Upper lobe of left lung (tissue), 6 donors: ENCODE results near the gene LRCH1. TPM values are rescaled to one million over a fixed set of nuclear protein-coding genes. Genes with fewer than 3 reads are reported as not detected.
"Not testable (repeated sequence)": the region's sequence is repeated elsewhere in the genome, so short reads cannot be mapped to it uniquely, and the experiment has no call there.

ENCODE experiments used
- ATAC-seq, 2 donors: fragments of 200-7000 bp; cut with Tn5 transposase; one replicate each; pipeline ENCODE4 v1.9.1; 2022; ENCODE audit warnings: mild to moderate bottlenecking in 2 of 2, moderate library complexity in 2 of 2; ENCODE audit not compliant: low FRiP score in 2 of 2
- DNase-seq, 2 donors: peaks; one replicate each; pipeline ENCODE4 v3.0.0-alpha.2; 2019 to 2020
- H3K27ac ChIP-seq, 4 donors: fragments of 200-600 bp; sonication (generic); one replicate each; pipeline ENCODE4 v1.5.1; 2016 to 2019
- H3K27me3 ChIP-seq, 4 donors: fragments of 200-600 bp; sonication (generic); one replicate each; pipeline ENCODE4 v1.5.1; 2017 to 2019
- H3K36me3 ChIP-seq, 4 donors: fragments of 200-600 bp; sonication (generic); one replicate each; pipeline ENCODE4 v1.5.1; 2016 to 2019
- H3K4me1 ChIP-seq, 4 donors: fragments of 200-600 bp; sonication (generic); one replicate each; pipeline ENCODE4 v1.5.1; 2018 to 2019
- H3K4me3 ChIP-seq, 4 donors: fragments of 200-600 bp; sonication (generic); one replicate each; pipeline ENCODE4 v1.5.1; 2017 to 2019; ENCODE audit warnings: mild to moderate bottlenecking in 2 of 4, moderate library complexity in 1 of 4
- H3K9me3 ChIP-seq, 4 donors: fragments of 200-600 bp; sonication (generic); one replicate each; pipeline ENCODE4 v1.5.1; 2018 to 2019
- EP300 ChIP-seq, 4 donors: sonication (generic); formaldehyde crosslinking; IDR thresholded peaks; one replicate each; pipeline ENCODE4 v1.5.1; 2017; ENCODE audit warnings: antibody characterized with exemption in 4 of 4, control low read depth in 2 of 4
- POLR2A ChIP-seq, 4 donors: fragments of 450-650 bp; IDR thresholded peaks; one replicate each; pipeline ENCODE4 v1.5.1; 2016 to 2017; ENCODE audit warnings: antibody characterized with exemption in 4 of 4, mild to moderate bottlenecking in 2 of 4
- POLR2AphosphoS5 ChIP-seq, 2 donors: sonication (generic); formaldehyde crosslinking; IDR thresholded peaks; one replicate each; pipeline ENCODE4 v1.5.1; 2017; ENCODE audit warnings: antibody characterized with exemption in 2 of 2
- WGBS, 2 donors: methylation state at CpG; one replicate each; pipeline ENCODE4 v1.1.5; 2017 to 2018; 5-methylcytosine and 5-hydroxymethylcytosine counted together
- total RNA-seq, 6 donors: library from RNA; depleted of rRNA in 4 of 6; stranded (reverse); fragments of >200 nt in 4 of 6; gene quantifications; one replicate each; pipeline versions ENCODE4 v1.1.0 to v1.2.1, GENCODE V29; 2016 to 2021
- TF ChIP-seq, protein P1 (sequence below), 6 experiments: fragments of 450-650 bp in 4 of 6; fragments of 200-600 bp in 2 of 6; sonication (generic) in 2 of 6; IDR thresholded peaks; one replicate each; pipeline ENCODE4 v1.5.1; 2016 to 2019; ENCODE audit warnings: antibody characterized with exemption in 6 of 6
- donor health status: DM: no; HTN: no; CAD: no; lungs with moderate emphysema.
- donor health status: DM: no; HTN: yes; CAD: no; lungs with severe emphysema.

The LRCH1 gene
- total RNA-seq, 6 donors from 2014 or later = 17.2 to 27.0 (median 22.7) TPM

DNA sequence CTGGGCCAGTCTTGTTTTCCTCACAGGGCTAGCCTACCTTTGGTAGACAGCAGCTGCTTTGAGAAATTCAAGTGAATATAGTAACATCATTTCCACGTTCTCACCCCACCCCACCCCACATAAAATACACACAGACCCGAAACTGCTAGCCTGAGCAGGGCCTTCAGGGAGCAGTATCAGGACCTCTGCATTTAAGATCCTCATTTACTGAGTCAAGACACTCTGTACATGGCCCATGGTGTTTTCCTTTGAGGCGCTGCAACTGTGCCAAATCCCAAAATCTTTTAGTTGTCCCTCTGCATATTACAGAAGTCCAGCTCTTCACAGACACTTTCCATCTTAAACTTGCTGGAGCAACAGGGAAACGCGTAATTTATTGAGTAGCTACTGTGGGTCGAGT is 200.9 kb downstream of the LRCH1 start:
- DNase-seq = no peak
- H3K9me3 ChIP-seq = no peaks in the 10 kb centered on the region
- no peak for ATAC-seq
- peaks cover 0 to 28% (median 5%) of the 10 kb centered on the region in 4 donors for H3K36me3 ChIP-seq
- 85 to 94% methylated on average over 6 of the region's 6 CpGs for WGBS, 2 donors
- H3K27ac ChIP-seq = peak overlapping the region in 1 of 4 donors; percentile 30
- peaks cover 0 to 15% (median 11%) of the 10 kb centered on the region in 4 donors for H3K4me1 ChIP-seq
- TF ChIP-seq, protein P1, sequence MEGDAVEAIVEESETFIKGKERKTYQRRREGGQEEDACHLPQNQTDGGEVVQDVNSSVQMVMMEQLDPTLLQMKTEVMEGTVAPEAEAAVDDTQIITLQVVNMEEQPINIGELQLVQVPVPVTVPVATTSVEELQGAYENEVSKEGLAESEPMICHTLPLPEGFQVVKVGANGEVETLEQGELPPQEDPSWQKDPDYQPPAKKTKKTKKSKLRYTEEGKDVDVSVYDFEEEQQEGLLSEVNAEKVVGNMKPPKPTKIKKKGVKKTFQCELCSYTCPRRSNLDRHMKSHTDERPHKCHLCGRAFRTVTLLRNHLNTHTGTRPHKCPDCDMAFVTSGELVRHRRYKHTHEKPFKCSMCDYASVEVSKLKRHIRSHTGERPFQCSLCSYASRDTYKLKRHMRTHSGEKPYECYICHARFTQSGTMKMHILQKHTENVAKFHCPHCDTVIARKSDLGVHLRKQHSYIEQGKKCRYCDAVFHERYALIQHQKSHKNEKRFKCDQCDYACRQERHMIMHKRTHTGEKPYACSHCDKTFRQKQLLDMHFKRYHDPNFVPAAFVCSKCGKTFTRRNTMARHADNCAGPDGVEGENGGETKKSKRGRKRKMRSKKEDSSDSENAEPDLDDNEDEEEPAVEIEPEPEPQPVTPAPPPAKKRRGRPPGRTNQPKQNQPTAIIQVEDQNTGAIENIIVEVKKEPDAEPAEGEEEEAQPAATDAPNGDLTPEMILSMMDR (IDR thresholded peaks at IDR 0.05) = no peak
- TF ChIP-seq POLR2A (IDR thresholded peaks at IDR 0.05) (no peak), EP300 (IDR thresholded peaks at IDR 0.05) (no peak), POLR2AphosphoS5 (IDR thresholded peaks at IDR 0.05) (no peak)
- H3K27me3 ChIP-seq = no peaks in the 10 kb centered on the region
- H3K4me3 ChIP-seq = no peak overlapping the region

DNA sequence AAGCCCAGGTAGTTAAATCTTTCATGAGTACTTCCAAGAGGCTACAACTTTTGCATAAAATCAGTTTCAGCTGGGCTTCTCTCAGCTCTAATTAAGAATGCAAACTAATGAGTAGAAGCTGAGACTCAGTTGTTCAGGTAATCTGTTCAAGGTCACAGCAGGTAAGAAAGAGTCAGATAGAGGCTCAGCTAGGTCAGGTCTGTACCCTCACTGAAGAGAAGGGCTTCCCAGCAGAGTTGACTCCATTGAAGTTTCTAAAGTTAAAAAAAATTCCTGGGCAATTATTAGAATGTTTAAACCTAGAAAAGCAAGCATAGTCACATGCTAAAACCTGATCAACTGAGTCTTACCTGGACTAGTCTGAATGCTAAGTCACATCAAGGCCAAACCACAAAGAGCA is 201.8 kb downstream of the LRCH1 start:
- no peak for ATAC-seq
- no peak for DNase-seq
- Histone ChIP-seq H3K36me3 (peaks cover 0 to 24% (median 5%) of the 10 kb centered on the region in 4 donors), H3K27ac (no peak overlapping the region), H3K9me3 (no peaks in the 10 kb centered on the region), H3K4me3 (no peak overlapping the region), H3K4me1 (peaks cover 6 to 21% (median 13%) of the 10 kb centered on the region in 4 donors), H3K27me3 (no peaks in the 10 kb centered on the region)
- no peak for TF ChIP-seq POLR2AphosphoS5 (IDR thresholded peaks at IDR 0.05)
- no peak for TF ChIP-seq POLR2A (IDR thresholded peaks at IDR 0.05)

DNA sequence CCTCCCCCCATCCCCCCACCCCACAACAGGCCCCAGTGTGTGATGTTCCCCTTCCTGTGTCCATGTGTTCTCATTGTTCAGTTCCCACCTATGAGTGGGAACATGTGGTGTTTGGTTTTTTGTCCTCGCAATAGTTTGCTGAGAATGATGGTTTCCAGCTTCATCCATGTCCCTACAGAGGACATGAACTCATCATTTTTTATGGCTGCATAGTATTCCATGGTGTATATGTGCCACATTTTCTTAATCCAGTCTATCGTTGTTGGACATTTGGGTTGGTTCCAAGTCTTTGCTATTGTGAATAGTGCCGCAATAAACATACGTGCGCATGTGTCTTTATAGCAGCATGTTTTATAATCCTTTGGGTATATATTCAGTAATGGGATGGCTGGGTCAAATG is 202.5 kb downstream of the LRCH1 start:
- not testable (repeated sequence) for DNase-seq, H3K27me3 ChIP-seq, H3K9me3 ChIP-seq, H3K27ac ChIP-seq, ATAC-seq, H3K4me3 ChIP-seq
- H3K36me3 ChIP-seq = peaks cover 0 to 19% (median 4%) of the 10 kb centered on the region in 4 donors
- WGBS, 2 donors = 93 to 100% methylated on average over 1 to 4 of the region's 5 CpGs
- H3K4me1 ChIP-seq = peaks cover 6 to 21% (median 15%) of the 10 kb centered on the region in 4 donors

DNA sequence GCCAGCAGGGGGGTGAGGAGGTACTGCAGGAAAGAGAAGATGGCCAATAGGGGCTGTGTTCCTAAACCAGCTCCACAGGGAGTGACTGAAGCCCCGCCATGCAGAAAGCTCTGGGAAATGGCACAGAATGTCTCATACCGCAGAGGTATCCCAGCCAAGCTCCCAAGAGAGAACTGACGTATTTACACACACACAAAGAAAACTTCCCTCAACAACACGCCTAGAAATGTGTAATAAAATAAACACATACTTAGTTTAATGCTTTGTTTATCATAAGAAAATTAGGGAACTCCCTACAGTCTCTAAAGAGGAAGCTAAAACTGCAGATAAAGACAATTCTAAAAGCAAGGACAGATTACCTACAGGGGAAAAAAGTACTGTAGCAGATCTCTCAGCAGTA is 204.0 kb downstream of the LRCH1 start:
- H3K9me3 ChIP-seq = no peaks in the 10 kb centered on the region
- no peak for TF ChIP-seq POLR2A (IDR thresholded peaks at IDR 0.05)
- TF ChIP-seq, protein P1 (IDR thresholded peaks at IDR 0.05) = no peak
- TF ChIP-seq EP300 (IDR thresholded peaks at IDR 0.05) = no peak
- TF ChIP-seq POLR2AphosphoS5 (IDR thresholded peaks at IDR 0.05) = no peak
- peaks cover 0 to 8% (median 0%) of the 10 kb centered on the region in 4 donors for H3K36me3 ChIP-seq
- H3K4me1 ChIP-seq = peaks cover 6 to 15% (median 15%) of the 10 kb centered on the region in 4 donors
- no peak overlapping the region for H3K27ac ChIP-seq
- ATAC-seq (peak in 1 of 2 donors; percentile 41), DNase-seq (no peak)
- H3K27me3 ChIP-seq = no peaks in the 10 kb centered on the region
- 31 to 33% methylated on average over 4 of the region's 4 CpGs for WGBS, 2 donors
- H3K4me3 ChIP-seq = no peak overlapping the region

DNA sequence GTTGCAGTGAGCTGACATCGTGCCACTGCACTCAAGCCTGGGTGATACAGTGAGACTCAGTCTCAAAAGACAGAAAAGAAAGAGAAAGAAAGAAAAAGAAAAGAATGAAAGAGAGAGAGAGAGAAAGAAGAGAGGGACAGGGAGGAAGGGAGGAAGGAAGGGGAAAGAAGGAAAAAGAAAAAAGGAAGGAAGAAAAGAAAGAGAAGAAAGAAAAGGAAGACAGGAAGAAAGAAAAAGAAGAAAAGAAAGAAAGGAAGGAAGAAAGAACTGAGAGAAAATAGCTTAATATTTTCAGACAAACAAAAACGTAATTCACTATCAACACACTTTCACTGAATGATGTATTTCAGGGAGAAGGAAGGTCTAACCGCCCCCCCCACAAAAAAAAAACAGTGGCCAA is 204.7 kb downstream of the LRCH1 start:
- ATAC-seq (no peak), DNase-seq (no peak)
- Histone ChIP-seq H3K27ac (no peak overlapping the region), H3K4me3 (no peak overlapping the region), H3K9me3 (no peaks in the 10 kb centered on the region), H3K27me3 (no peaks in the 10 kb centered on the region), H3K4me1 (peaks cover 6 to 15% (median 12%) of the 10 kb centered on the region in 4 donors), H3K36me3 (peaks cover 0 to 5% (median 0%) of the 10 kb centered on the region in 4 donors)
- no peak for TF ChIP-seq EP300 (IDR thresholded peaks at IDR 0.05)
- TF ChIP-seq POLR2AphosphoS5 (IDR thresholded peaks at IDR 0.05) = no peak
- TF ChIP-seq, protein P1 (IDR thresholded peaks at IDR 0.05) = no peak
- no peak for TF ChIP-seq POLR2A (IDR thresholded peaks at IDR 0.05)
- 65% methylated on average over 3 of the region's 3 CpGs for WGBS, 2 donors

DNA sequence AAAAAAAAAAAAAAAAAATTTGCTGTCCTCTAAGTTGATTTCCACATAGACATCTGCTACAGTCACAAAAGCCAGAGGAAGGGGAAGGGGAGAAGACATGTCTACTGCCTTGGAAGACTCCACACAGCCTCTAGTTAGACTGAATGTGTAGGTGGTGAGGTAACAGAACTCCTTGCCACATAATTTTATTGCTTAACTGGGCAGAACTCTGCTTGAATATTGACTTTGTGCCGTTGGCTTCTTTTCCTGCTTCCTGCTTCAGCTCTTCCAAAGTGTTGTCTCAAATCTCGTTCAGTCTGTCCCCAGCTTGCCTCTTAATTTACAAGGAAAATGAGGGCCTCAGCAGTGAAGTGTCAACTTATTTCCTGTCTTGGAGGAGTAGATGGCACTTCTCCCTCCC is 206.9 kb downstream of the LRCH1 start:
- Histone ChIP-seq H3K4me1 (peaks cover 6 to 15% (median 12%) of the 10 kb centered on the region in 4 donors), H3K36me3 (no peaks in the 10 kb centered on the region)

More for the DNA sequence above, 206.9 kb downstream of the LRCH1 start:
- 2 to 17% methylated on average over 2 of the region's 2 CpGs for WGBS, 2 donors
- DNase-seq (peak in 1 of 2 donors; percentile 56), ATAC-seq (peak; percentile 66 to 69)
- H3K4me3 ChIP-seq = no peak overlapping the region
- peak overlapping the region; percentile 13 to 55 (median 24) for H3K27ac ChIP-seq
- H3K27me3 ChIP-seq = no peaks in the 10 kb centered on the region
- TF ChIP-seq EP300 (IDR thresholded peaks at IDR 0.05) (peak in 1 of 4 donors; percentile 2), POLR2AphosphoS5 (IDR thresholded peaks at IDR 0.05) (no peak), POLR2A (IDR thresholded peaks at IDR 0.05) (no peak)
- TF ChIP-seq, protein P1 (IDR thresholded peaks at IDR 0.05) = no peak
- H3K9me3 ChIP-seq = no peaks in the 10 kb centered on the region
